H9 (cell line): ENCODE results near the gene ABHD16B. TPM values are rescaled to one million over a fixed set of nuclear protein-coding genes. Genes with fewer than 3 reads are reported as not detected.

Experiments
- DNase-seq: peaks from one replicate; pipeline ENCODE4 v3.0.0-alpha.2; 2017
- H2AFZ ChIP-seq: one replicate; pipeline ENCODE4 v1.6.1; 2013; ENCODE audit warnings: mild to moderate bottlenecking, low read length, control low read depth, moderate library complexity
- H2AK5ac ChIP-seq: 2 replicates; pipeline ENCODE4 v1.6.1; 2013; ENCODE audit warnings: low read length, control low read depth, mixed read lengths; ENCODE audit not compliant: insufficient read length
- H2BK120ac ChIP-seq: one replicate; pipeline ENCODE4 v1.6.1; 2013; ENCODE audit warnings: low read depth, mild to moderate bottlenecking, low read length, control low read depth, inconsistent platforms; ENCODE audit not compliant: poor library complexity, severe bottlenecking
- H2BK12ac ChIP-seq: 2 replicates; pipeline ENCODE4 v1.6.1; 2013; ENCODE audit warnings: low read length, control low read depth, mixed read lengths, low read depth; ENCODE audit not compliant: insufficient read length
- H2BK15ac ChIP-seq: 2 replicates; pipeline ENCODE4 v1.6.1; 2013; ENCODE audit warnings: low read depth, low read length, control low read depth
- H2BK20ac ChIP-seq: one replicate; pipeline ENCODE4 v1.6.1; 2013; ENCODE audit warnings: low read depth, mild to moderate bottlenecking, low read length, control low read depth, inconsistent platforms; ENCODE audit not compliant: poor library complexity, severe bottlenecking
- H2BK5ac ChIP-seq: 2 replicates; pipeline ENCODE4 v1.6.1; 2013; ENCODE audit warnings: low read length, control low read depth, mixed read lengths; ENCODE audit not compliant: insufficient read length
- H3K14ac ChIP-seq: 2 replicates; pipeline ENCODE4 v1.6.1; 2013; ENCODE audit warnings: low read length, control low read depth; ENCODE audit not compliant: insufficient read depth
- H3K18ac ChIP-seq: 2 replicates; pipeline ENCODE4 v1.6.1; 2013; ENCODE audit warnings: low read depth, mild to moderate bottlenecking, mixed read lengths, low read length, control low read depth; ENCODE audit not compliant: insufficient read length
- H3K23ac ChIP-seq: 2 replicates; pipeline ENCODE4 v1.6.1; 2013; ENCODE audit warnings: low read length, control low read depth, mixed read lengths, low read depth; ENCODE audit not compliant: insufficient read length
- H3K23me2 ChIP-seq: 2 replicates; pipeline ENCODE4 v1.6.1; 2013; ENCODE audit warnings: low read depth, mild to moderate bottlenecking, mixed read lengths, low read length, control low read depth; ENCODE audit not compliant: insufficient read length, poor library complexity, severe bottlenecking
- H3K27ac ChIP-seq: 2 replicates; pipeline ENCODE4 v1.5.1; 2013; ENCODE audit warnings: low read length, control low read depth, mixed read lengths, low read depth; ENCODE audit not compliant: insufficient read length
- H3K27me3 ChIP-seq: 2 replicates; pipeline ENCODE4 v1.6.1; 2013; ENCODE audit warnings: low read length, control low read depth, inconsistent platforms; ENCODE audit not compliant: insufficient read depth
- H3K4ac ChIP-seq: 2 replicates; pipeline ENCODE4 v1.6.1; 2013; ENCODE audit warnings: low read depth, mild to moderate bottlenecking, control low read depth, inconsistent platforms, low read length, moderate library complexity
- H3K4me1 ChIP-seq: 2 replicates; pipeline ENCODE4 v1.6.1; 2013; ENCODE audit warnings: low read length, control low read depth, inconsistent platforms; ENCODE audit not compliant: insufficient read depth
- H3K4me2 ChIP-seq: 2 replicates; pipeline ENCODE4 v1.6.1; 2013; ENCODE audit warnings: low read length, control low read depth, mixed read lengths; ENCODE audit not compliant: insufficient read length, insufficient read depth
- H3K56ac ChIP-seq: 2 replicates; pipeline ENCODE4 v1.6.1; 2013; ENCODE audit warnings: low read depth, mild to moderate bottlenecking, mixed read lengths, low read length, control low read depth; ENCODE audit not compliant: insufficient read length
- H3K79me1 ChIP-seq: 2 replicates; pipeline ENCODE4 v1.6.1; 2013; ENCODE audit warnings: low read depth, mild to moderate bottlenecking, moderate library complexity, low read length, control low read depth, inconsistent platforms; ENCODE audit not compliant: insufficient read depth, poor library complexity, severe bottlenecking
- H3K79me2 ChIP-seq: 2 replicates; pipeline ENCODE4 v1.6.1; 2013; ENCODE audit warnings: low read length, control low read depth, inconsistent platforms; ENCODE audit not compliant: insufficient read depth
- H3K9ac ChIP-seq: 2 replicates; pipeline ENCODE4 v1.6.1; 2013; ENCODE audit warnings: low read length, control low read depth, mixed read lengths; ENCODE audit not compliant: insufficient read length; ENCODE audit errors: extremely low read depth
- H3K9me3 ChIP-seq: one replicate; pipeline ENCODE4 v1.6.1; 2013; ENCODE audit warnings: low read depth, low read length, inconsistent platforms; ENCODE audit not compliant: control insufficient read depth
- H3T11ph ChIP-seq: one replicate; pipeline ENCODE4 v1.6.1; 2013; ENCODE audit warnings: mild to moderate bottlenecking, low read length, control low read depth, inconsistent platforms
- H4K20me1 ChIP-seq: one replicate; pipeline ENCODE4 v1.6.1; 2013; ENCODE audit not compliant: control insufficient read depth, insufficient read length, insufficient read depth
- H4K5ac ChIP-seq: 2 replicates; pipeline ENCODE4 v1.6.1; 2013; ENCODE audit warnings: low read depth, mild to moderate bottlenecking, mixed read lengths, low read length, control low read depth; ENCODE audit not compliant: insufficient read length
- H4K8ac ChIP-seq: replicated peaks from 2 replicates; pipeline ENCODE4 v1.6.1; 2013; ENCODE audit warnings: low read length, control low read depth, mixed read lengths, low read depth; ENCODE audit not compliant: insufficient read length
- H4K91ac ChIP-seq: 2 replicates; pipeline ENCODE4 v1.6.1; 2013; ENCODE audit warnings: low read depth, mild to moderate bottlenecking, moderate library complexity, mixed read lengths, low read length, control low read depth; ENCODE audit not compliant: insufficient read length
- H3K27ac Mint-ChIP-seq, 3 experiments: 2 replicates in 2 of 3; 3 replicates in 1 of 3; pipeline ENCODE4 v1.8.0; 2020 to 2021; ENCODE audit warnings: mixed read lengths in 3 of 3, mild to moderate bottlenecking in 1 of 3, moderate library complexity in 1 of 3
- H3K27me3 Mint-ChIP-seq: 2 replicates; pipeline ENCODE4 v1.8.0; 2021; ENCODE audit warnings: low read depth, mild to moderate bottlenecking, moderate library complexity, mixed read lengths
- H3K36me3 Mint-ChIP-seq, 3 experiments: 2 replicates in 2 of 3; 3 replicates in 1 of 3; pipeline ENCODE4 v1.8.0; 2020 to 2021; ENCODE audit warnings: low read depth in 3 of 3, mixed read lengths in 3 of 3; ENCODE audit not compliant: insufficient read depth in 1 of 3
- H3K4me1 Mint-ChIP-seq, 2 experiments: 2 replicates each; pipeline ENCODE4 v1.8.0; 2020; ENCODE audit warnings: mixed read lengths in 2 of 2
- H3K4me3 Mint-ChIP-seq, 2 experiments: 2 replicates in 1 of 2; 3 replicates in 1 of 2; pipeline ENCODE4 v1.8.0; 2020 to 2021; ENCODE audit warnings: mild to moderate bottlenecking in 2 of 2, mixed read lengths in 2 of 2, moderate library complexity in 1 of 2
- H3K9me3 Mint-ChIP-seq, 2 experiments: 2 replicates in 1 of 2; 3 replicates in 1 of 2; pipeline ENCODE4 v1.8.0; 2020; ENCODE audit warnings: mild to moderate bottlenecking in 2 of 2, mixed read lengths in 2 of 2, moderate library complexity in 1 of 2
- CTCF ChIP-seq: fragments of 200-600 bp; sonication (generic); conservative IDR thresholded peaks from 3 replicates; pipeline ENCODE4 v1.8.0; 2021; ENCODE audit warnings: antibody characterized with exemption, mild to moderate bottlenecking
- WGBS: extraction: QIAGEN DNeasy Blood & Tissue Kit; methylation state at CpG from one replicate; pipeline ENCODE4 v1.1.7; 2013; ENCODE audit warnings: missing lambda C conversion rate, low lambda C conversion rate, mixed read lengths; ENCODE audit not compliant: insufficient read length; ENCODE audit errors: extremely low coverage; 5-methylcytosine and 5-hydroxymethylcytosine counted together
- total RNA-seq: library from RNA; stranded (reverse); gene quantifications from 2 replicates; pipeline ENCODE4 v1.2.1, GENCODE V29; 2021

ABHD16B gene
- total RNA-seq, 1 experiment from 2014 or later, result not detected

GRCh38 chr20:63828124-63828523, 33.2 kb upstream of the ABHD16B start:
- no peak for TF ChIP-seq CTCF
- no peak overlapping the region for H2BK120ac ChIP-seq

More at GRCh38 chr20:63828124-63828523, 33.2 kb upstream of the ABHD16B start:
- H3K4me2 ChIP-seq, result no peak overlapping the region
- H4K8ac ChIP-seq, result no peak overlapping the region
- H2AK5ac ChIP-seq, result no peak overlapping the region
- no peak for DNase-seq
- no peak overlapping the region for H3K18ac ChIP-seq
- H2AFZ ChIP-seq, result no peak overlapping the region
- H2BK20ac ChIP-seq, result no peak overlapping the region
- no peak overlapping the region for H3K27ac ChIP-seq
- peaks cover 8% of the 10 kb centered on the region for H3K23me2 ChIP-seq
- no peak overlapping the region for H4K91ac ChIP-seq
- no peak overlapping the region for H3K56ac ChIP-seq
- Mint-ChIP-seq H3K9me3 (no peaks in the 10 kb centered on the region; a peak in 2 of 5 replicates), H3K4me1 (peaks cover 28 to 35% of the 10 kb centered on the region in 2 experiments), H3K27me3 (peaks cover 26% of the 10 kb centered on the region), H3K27ac (no peak overlapping the region), H3K36me3 (peaks cover 0 to 5% (median 5%) of the 10 kb centered on the region in 3 experiments; a peak in 5 of 7 replicates), H3K4me3 (no peak overlapping the region)
- no peak overlapping the region for H2BK12ac ChIP-seq
- no peak overlapping the region for H3K9ac ChIP-seq
- H2BK5ac ChIP-seq, result no peak overlapping the region
- no peak overlapping the region for H2BK15ac ChIP-seq
- H3K23ac ChIP-seq, result no peak overlapping the region
- no peak overlapping the region for H3T11ph ChIP-seq
- H3K27me3 ChIP-seq, result peaks cover 4% of the 10 kb centered on the region; the same call in 1 of the 2 replicates
- no peak overlapping the region for H3K4ac ChIP-seq
- peaks cover 11% of the 10 kb centered on the region; the same call in 1 of the 2 replicates for H3K79me2 ChIP-seq
- peaks cover 4% of the 10 kb centered on the region for H3K79me1 ChIP-seq
- no CpG with 5 or more reads among the region's 8 CpGs for WGBS
- no peak overlapping the region for H3K14ac ChIP-seq
- peaks cover 4% of the 10 kb centered on the region; the same call in 1 of the 2 replicates for H3K4me1 ChIP-seq
- no peaks in the 10 kb centered on the region for H4K20me1 ChIP-seq
- no peaks in the 10 kb centered on the region for H3K9me3 ChIP-seq
- no peak overlapping the region for H4K5ac ChIP-seq
